Sigmoid colon (tissue), 7 donors: Measurements from ENCODE around the gene CDH24. TPM values are rescaled to one million over a fixed set of nuclear protein-coding genes. Genes with fewer than 3 reads are reported as not detected.

Source experiments
- DNase-seq: peaks from one replicate; pipeline ENCODE4 v3.0.0-alpha.2; 2019
- H3K27ac ChIP-seq, 4 donors: fragments of 200-600 bp; sonication (generic); one replicate each; pipeline ENCODE4 v1.5.1; 2016 to 2019; ENCODE audit warnings: mild to moderate bottlenecking in 1 of 4
- H3K27me3 ChIP-seq, 3 donors: fragments of 200-600 bp; sonication (generic); one replicate each; pipeline ENCODE4 v1.5.1; 2019; ENCODE audit warnings: mild to moderate bottlenecking in 1 of 3
- H3K36me3 ChIP-seq, 4 donors: fragments of 200-600 bp; sonication (generic); one replicate each; pipeline ENCODE4 v1.5.1; 2016 to 2019
- H3K4me1 ChIP-seq, 4 donors: fragments of 200-600 bp; sonication (generic); one replicate each; pipeline ENCODE4 v1.5.1; 2017 to 2019
- H3K4me3 ChIP-seq, 4 donors: fragments of 200-600 bp; sonication (generic); one replicate each; pipeline ENCODE4 v1.5.1; 2017 to 2019; ENCODE audit warnings: mild to moderate bottlenecking in 2 of 4, moderate library complexity in 1 of 4
- H3K9me3 ChIP-seq, 4 donors: fragments of 200-600 bp in 3 of 4; sonication (generic) in 3 of 4; one replicate each; pipeline versions ENCODE4 v1.5.1 to v1.6.1; 2013 to 2019
- EP300 ChIP-seq, 4 donors: sonication (generic); formaldehyde crosslinking; IDR thresholded peaks; one replicate each; pipeline ENCODE4 v1.6.1; 2017; ENCODE audit warnings: antibody characterized with exemption in 4 of 4
- POLR2A ChIP-seq, 2 donors: fragments of 450-650 bp; IDR thresholded peaks; one replicate each; pipeline ENCODE4 v1.6.1; 2016; ENCODE audit warnings: antibody characterized with exemption in 2 of 2, mild to moderate bottlenecking in 2 of 2, moderate library complexity in 2 of 2
- POLR2AphosphoS5 ChIP-seq, 4 donors: sonication (generic); formaldehyde crosslinking; IDR thresholded peaks; one replicate each; pipeline ENCODE4 v1.6.1; 2017; ENCODE audit warnings: antibody characterized with exemption in 4 of 4
- WGBS, 2 donors: extraction: QIAGEN DNeasy Blood & Tissue Kit; methylation state at CpG; one replicate each; pipeline ENCODE4 v1.1.7; 2013; 5-methylcytosine and 5-hydroxymethylcytosine counted together
- intact Hi-C: fragments of 100-400 bp; cut with DNase I; formaldehyde crosslinking; loops from one replicate; pipeline ENCODE4 v1.15.1; 2023
- polyA plus RNA-seq, 3 donors: library from polyadenylated mRNA; stranded (reverse); fragments of 200-250 nt; gene quantifications; one replicate each; pipeline ENCODE4 v1.2.3, GENCODE V29; 2013
- total RNA-seq, 4 donors: library from RNA; depleted of rRNA; stranded (reverse); fragments of >200 nt; gene quantifications; one replicate each; pipeline ENCODE4 v1.1.0, GENCODE V29; 2016
- TF ChIP-seq, protein P1 (sequence below), 4 experiments: fragments of 450-650 bp in 3 of 4; fragments of 200-600 bp in 1 of 4; IDR thresholded peaks; one replicate each; pipeline ENCODE4 v1.5.1; 2016 to 2019; ENCODE audit warnings: antibody characterized with exemption in 4 of 4, mild to moderate bottlenecking in 3 of 4, moderate library complexity in 2 of 4
- donor health status: healthy with polysubstance abuse.
- donor health status: Bipolar disorder and iron deficiency.
- donor health status: healthy.

The CDH24 gene
- total and polyA plus RNA-seq, 7 donors: 0.46 to 7.5 (median 2.1) TPM

GRCh38 chr14:23030936-23031335 lies 26.4 kb downstream of the CDH24 start:
- Histone ChIP-seq H3K9me3 (no peaks in the 10 kb centered on the region), H3K27me3 (no peaks in the 10 kb centered on the region), H3K36me3 (peaks cover 17 to 73% (median 32%) of the 10 kb centered on the region in 4 donors), H3K4me1 (peaks cover 0 to 14% (median 13%) of the 10 kb centered on the region in 4 donors), H3K4me3 (no peak overlapping the region), H3K27ac (no peak overlapping the region)
- WGBS, 2 donors: 97% methylated on average over 4 of the region's 4 CpGs
- intact Hi-C loops: no loop called here
- DNase-seq: no peak
- TF ChIP-seq POLR2A (IDR thresholded peaks at IDR 0.05) (no peak), POLR2AphosphoS5 (IDR thresholded peaks at IDR 0.05) (no peak), EP300 (IDR thresholded peaks at IDR 0.05) (no peak)
- TF ChIP-seq, protein P1, sequence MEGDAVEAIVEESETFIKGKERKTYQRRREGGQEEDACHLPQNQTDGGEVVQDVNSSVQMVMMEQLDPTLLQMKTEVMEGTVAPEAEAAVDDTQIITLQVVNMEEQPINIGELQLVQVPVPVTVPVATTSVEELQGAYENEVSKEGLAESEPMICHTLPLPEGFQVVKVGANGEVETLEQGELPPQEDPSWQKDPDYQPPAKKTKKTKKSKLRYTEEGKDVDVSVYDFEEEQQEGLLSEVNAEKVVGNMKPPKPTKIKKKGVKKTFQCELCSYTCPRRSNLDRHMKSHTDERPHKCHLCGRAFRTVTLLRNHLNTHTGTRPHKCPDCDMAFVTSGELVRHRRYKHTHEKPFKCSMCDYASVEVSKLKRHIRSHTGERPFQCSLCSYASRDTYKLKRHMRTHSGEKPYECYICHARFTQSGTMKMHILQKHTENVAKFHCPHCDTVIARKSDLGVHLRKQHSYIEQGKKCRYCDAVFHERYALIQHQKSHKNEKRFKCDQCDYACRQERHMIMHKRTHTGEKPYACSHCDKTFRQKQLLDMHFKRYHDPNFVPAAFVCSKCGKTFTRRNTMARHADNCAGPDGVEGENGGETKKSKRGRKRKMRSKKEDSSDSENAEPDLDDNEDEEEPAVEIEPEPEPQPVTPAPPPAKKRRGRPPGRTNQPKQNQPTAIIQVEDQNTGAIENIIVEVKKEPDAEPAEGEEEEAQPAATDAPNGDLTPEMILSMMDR (IDR thresholded peaks at IDR 0.05): no peak

DNA sequence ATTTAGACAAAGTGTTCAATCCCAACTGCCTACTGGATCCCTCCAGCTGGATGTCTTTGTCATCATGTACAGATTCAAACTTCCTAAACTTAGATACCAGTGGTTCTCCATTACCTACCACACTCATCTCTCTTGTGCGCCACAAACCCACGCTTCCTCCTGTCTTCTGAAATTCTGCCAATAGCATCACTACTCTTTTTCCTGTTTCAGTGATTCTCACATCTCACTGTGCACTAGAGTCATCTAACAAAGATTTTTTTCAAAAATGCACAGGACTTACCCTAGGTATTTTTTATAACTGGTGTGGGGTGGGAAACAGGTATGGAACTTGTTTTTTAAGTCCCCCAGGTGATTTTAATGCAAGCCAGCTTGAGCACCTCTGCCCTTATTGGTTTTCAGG lies 28.5 kb downstream of the CDH24 start:
- 62 to 84% methylated on average over 2 of the region's 2 CpGs for WGBS, 2 donors
- no peak for DNase-seq
- Histone ChIP-seq H3K27me3 (no peaks in the 10 kb centered on the region), H3K4me3 (no peak overlapping the region), H3K4me1 (peaks cover 0 to 11% (median 7%) of the 10 kb centered on the region in 4 donors), H3K36me3 (peaks cover 17 to 91% (median 39%) of the 10 kb centered on the region in 4 donors), H3K27ac (no peak overlapping the region), H3K9me3 (no peaks in the 10 kb centered on the region)
- intact Hi-C loops: no loop called here
- no peak for TF ChIP-seq POLR2AphosphoS5 (IDR thresholded peaks at IDR 0.05)
- TF ChIP-seq EP300 (IDR thresholded peaks at IDR 0.05): no peak
- TF ChIP-seq, protein P1 (IDR thresholded peaks at IDR 0.05): no peak
- TF ChIP-seq POLR2A (IDR thresholded peaks at IDR 0.05): no peak

- 68 to 85% methylated on average over 4 of the region's 4 CpGs for WGBS, 2 donors
- no peaks in the 10 kb centered on the region for H3K4me1 ChIP-seq
- peaks cover 8 to 59% (median 12%) of the 10 kb centered on the region in 4 donors for H3K36me3 ChIP-seq
- H3K9me3 ChIP-seq: no peaks in the 10 kb centered on the region
- no peak for DNase-seq
- intact Hi-C loops: no loop called here
- no peak overlapping the region for H3K4me3 ChIP-seq
- no peak for TF ChIP-seq EP300 (IDR thresholded peaks at IDR 0.05)
- TF ChIP-seq, protein P1 (IDR thresholded peaks at IDR 0.05): no peak
- TF ChIP-seq POLR2AphosphoS5 (IDR thresholded peaks at IDR 0.05): no peak
- no peak for TF ChIP-seq POLR2A (IDR thresholded peaks at IDR 0.05)
- H3K27ac ChIP-seq: no peak overlapping the region
- H3K27me3 ChIP-seq: no peaks in the 10 kb centered on the region
Measured at GRCh38 chr14:23025151-23025814, 32.0 kb downstream of the CDH24 start.

GRCh38 chr14:23024612-23025075 lies 32.7 kb downstream of the CDH24 start:
- 71 to 77% methylated on average over 7 of the region's 7 CpGs for WGBS, 2 donors
- H3K9me3 ChIP-seq: no peaks in the 10 kb centered on the region
- TF ChIP-seq EP300 (IDR thresholded peaks at IDR 0.05) (no peak), POLR2A (IDR thresholded peaks at IDR 0.05) (no peak), POLR2AphosphoS5 (IDR thresholded peaks at IDR 0.05) (no peak)
- TF ChIP-seq, protein P1 (IDR thresholded peaks at IDR 0.05): no peak
- no peak overlapping the region for H3K27ac ChIP-seq
- H3K4me1 ChIP-seq: no peaks in the 10 kb centered on the region
- peaks cover 8 to 56% (median 12%) of the 10 kb centered on the region in 4 donors for H3K36me3 ChIP-seq
- no peak for DNase-seq
- intact Hi-C loops: no loop called here
- no peak overlapping the region for H3K4me3 ChIP-seq
- H3K27me3 ChIP-seq: no peaks in the 10 kb centered on the region
